B cell (primary cell): ENCODE data around the gene FSD1.

Experiments
- EZH2 ChIP-seq: IDR thresholded peaks from 2 replicates; pipeline ENCODE4 v1.6.1; 2012; ENCODE audit warnings: borderline replicate concordance, low read depth, mild to moderate bottlenecking, moderate library complexity, low read length; ENCODE audit not compliant: insufficient read depth, poor library complexity, severe bottlenecking
- TF ChIP-seq, protein P1 (sequence below): fragments of 200-600 bp; IDR thresholded peaks from one replicate; pipeline ENCODE4 v1.8.0; 2022; ENCODE audit warnings: antibody characterized with exemption, mild to moderate bottlenecking

DNA sequence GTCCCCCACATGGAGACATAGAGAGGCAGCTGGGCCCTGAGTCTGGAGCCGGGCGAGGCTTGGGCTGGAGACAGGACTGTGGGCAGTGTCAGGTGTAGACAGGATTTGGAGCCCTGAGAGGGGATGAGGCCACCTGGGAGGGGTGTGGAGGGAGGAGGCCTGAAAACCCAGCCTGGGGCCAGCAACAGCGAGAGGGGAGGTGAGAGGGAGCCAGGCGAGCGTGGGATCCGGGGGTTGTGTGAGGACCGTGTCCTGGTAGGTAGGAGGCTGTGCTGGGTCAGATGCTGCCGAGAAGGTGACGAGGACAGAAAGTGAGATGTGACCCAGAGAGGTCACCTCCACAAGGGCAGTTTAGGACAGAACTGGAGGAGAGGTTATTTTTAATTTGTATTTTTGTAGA, 46.3 kb downstream of the FSD1 start:
- TF ChIP-seq, protein P1, sequence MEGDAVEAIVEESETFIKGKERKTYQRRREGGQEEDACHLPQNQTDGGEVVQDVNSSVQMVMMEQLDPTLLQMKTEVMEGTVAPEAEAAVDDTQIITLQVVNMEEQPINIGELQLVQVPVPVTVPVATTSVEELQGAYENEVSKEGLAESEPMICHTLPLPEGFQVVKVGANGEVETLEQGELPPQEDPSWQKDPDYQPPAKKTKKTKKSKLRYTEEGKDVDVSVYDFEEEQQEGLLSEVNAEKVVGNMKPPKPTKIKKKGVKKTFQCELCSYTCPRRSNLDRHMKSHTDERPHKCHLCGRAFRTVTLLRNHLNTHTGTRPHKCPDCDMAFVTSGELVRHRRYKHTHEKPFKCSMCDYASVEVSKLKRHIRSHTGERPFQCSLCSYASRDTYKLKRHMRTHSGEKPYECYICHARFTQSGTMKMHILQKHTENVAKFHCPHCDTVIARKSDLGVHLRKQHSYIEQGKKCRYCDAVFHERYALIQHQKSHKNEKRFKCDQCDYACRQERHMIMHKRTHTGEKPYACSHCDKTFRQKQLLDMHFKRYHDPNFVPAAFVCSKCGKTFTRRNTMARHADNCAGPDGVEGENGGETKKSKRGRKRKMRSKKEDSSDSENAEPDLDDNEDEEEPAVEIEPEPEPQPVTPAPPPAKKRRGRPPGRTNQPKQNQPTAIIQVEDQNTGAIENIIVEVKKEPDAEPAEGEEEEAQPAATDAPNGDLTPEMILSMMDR: no peak
- TF ChIP-seq EZH2: no peak
